ENCODE measurements around the gene HHATL.
A peak's percentile ranks its signal among the peaks of the same experiment; 100 is the strongest.

The HHATL gene

DNA sequence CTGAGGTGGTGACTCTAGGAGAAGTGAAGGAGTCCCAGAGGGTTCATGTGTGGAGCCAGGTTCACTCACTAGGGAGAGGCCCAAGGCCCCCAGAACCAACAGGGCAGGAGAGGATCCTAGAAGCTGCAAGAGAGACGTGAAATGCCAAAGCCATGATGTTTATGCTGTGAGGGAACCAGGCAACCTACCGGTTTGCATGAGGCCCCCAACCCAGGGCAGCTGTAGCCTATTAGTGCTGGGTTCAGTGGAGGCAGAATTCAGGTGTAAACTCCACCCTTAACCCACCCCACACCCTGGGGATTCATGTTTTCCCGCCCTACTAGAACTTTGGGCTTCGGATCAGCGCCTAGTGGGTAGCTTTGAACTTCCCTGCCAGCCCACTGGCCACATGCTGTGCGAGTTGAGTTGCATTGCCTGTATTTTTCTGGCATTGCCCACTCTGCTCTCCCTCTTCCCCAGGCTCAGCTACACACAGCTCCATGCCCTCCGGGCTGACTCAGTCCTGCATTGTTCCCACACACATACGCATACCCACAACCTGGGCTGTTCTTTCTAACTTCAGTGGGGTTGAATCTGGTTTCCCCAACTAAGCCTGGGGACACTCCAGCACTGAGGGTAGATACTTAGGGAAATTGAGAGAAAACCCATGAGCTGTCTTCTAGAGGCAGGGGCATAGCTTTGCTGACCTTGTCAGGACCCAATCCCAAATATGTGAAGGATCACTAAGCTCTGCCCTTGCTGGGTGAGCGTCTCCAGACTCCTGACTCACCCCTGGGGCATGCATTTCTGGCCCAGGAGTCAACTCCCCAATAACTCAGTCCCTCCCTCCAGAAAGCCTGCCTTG is 51.1 kb downstream of the HHATL start:
- DNase-seq = no peak

DNA sequence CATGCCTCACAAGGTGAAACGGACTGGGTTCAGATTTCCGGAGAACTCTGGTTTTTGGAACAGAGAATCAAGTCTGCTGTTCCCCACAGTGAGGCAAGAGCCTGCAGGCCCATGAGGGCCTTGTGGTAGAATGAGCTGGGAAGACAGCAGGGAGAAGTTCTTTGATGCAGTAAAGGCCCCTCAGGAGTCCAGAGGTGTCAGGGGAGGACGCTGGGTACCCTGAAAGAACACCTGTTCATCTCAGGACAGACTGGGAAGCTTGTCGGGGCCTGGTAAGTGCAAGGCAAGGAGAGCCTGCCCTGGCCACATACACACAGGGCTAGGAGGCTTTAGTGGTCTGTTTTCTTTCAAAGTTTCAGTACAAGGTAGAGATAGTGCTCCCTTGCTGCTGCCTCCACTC is 52.8 kb downstream of the HHATL start:
- peak; percentile 16 for DNase-seq

GRCh38 chr3:42649006-42649405 is 53.6 kb downstream of the HHATL start:
- DNase-seq = no peak

DNA sequence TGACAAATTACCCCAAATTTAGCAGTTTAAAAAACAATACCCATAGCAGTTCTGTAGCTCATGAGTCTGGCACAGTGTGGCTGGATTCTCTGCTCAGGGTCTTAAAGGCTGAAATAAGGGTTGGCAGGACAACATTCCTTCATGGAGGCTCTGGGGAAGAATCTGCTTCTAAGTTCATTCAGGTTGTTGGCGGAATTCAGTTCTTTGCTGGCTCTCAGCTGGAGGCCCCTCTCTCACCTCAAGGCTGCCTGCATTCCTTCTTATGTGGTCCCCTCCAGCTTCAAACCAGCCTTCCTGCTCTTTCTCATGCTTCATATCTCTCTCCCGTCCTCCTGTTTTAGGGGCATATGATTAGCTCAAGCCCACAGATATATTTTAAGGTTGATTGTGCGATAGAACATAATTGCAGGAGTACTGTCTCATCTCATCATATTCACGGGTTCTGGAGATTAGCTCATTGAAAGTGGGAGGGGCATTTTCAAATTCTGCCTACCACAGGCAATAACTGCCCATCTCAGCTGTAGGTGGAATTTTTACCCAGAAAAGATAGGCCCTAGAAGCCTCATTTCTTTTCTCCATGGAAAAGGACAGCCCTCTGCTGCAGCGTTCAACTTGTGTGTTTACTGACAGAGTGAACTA is 54.7 kb downstream of the HHATL start:
- DNase-seq = no peak

Measured in activated T-cell treated with anti-CD3 and anti-CD28 coated beads, Interleukin-2, amount 50 U/mL, for 1 hour (primary cell).